ENCODE measurements around the gene APOH. TPM values are rescaled to one million over a fixed set of nuclear protein-coding genes. Genes with fewer than 3 reads are reported as not detected.

APOH gene
- total RNA-seq, 6 donors from 2014 or later, result 1.3 to 14.2 (median 8.4) TPM; not detected in 1

DNA sequence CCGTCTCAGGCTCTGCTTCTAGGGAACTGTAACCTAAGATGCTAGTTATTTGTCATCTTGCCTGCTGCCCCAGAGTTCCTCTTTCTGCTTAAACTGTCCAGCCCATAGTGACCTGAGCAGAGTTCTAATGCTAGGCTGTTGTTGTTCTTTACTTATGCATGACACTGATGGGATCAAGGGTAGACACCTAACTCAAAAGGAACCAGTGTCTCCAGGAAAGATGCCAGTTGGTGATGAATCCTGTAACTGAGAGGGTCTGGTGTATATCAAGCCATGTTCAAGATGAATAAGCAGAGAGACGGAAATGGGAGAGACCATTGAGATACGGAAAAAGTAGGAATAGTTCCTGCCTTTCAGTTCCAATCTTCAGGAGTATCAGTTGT, 13.7 kb downstream of the APOH start:
- ATAC-seq (ENCODE audit: low FRiP score in 2 of 2) (no peak), DNase-seq (no peak)
- H3K36me3 ChIP-seq, result no peaks in the 10 kb centered on the region
- no peaks in the 10 kb centered on the region for H3K27me3 ChIP-seq
- no peak overlapping the region for H3K4me3 ChIP-seq
- TF ChIP-seq POLR2A (IDR thresholded peaks at IDR 0.05) (no peak), EP300 (IDR thresholded peaks at IDR 0.05) (no peak), POLR2AphosphoS5 (IDR thresholded peaks at IDR 0.05) (no peak)
- TF ChIP-seq, protein P1, sequence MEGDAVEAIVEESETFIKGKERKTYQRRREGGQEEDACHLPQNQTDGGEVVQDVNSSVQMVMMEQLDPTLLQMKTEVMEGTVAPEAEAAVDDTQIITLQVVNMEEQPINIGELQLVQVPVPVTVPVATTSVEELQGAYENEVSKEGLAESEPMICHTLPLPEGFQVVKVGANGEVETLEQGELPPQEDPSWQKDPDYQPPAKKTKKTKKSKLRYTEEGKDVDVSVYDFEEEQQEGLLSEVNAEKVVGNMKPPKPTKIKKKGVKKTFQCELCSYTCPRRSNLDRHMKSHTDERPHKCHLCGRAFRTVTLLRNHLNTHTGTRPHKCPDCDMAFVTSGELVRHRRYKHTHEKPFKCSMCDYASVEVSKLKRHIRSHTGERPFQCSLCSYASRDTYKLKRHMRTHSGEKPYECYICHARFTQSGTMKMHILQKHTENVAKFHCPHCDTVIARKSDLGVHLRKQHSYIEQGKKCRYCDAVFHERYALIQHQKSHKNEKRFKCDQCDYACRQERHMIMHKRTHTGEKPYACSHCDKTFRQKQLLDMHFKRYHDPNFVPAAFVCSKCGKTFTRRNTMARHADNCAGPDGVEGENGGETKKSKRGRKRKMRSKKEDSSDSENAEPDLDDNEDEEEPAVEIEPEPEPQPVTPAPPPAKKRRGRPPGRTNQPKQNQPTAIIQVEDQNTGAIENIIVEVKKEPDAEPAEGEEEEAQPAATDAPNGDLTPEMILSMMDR (IDR thresholded peaks at IDR 0.05), result no peak
- no peaks in the 10 kb centered on the region for H3K4me1 ChIP-seq
- H3K9me3 ChIP-seq, result no peaks in the 10 kb centered on the region
- no peak overlapping the region for H3K27ac ChIP-seq
- 88 to 98% methylated on average over 3 of the region's 3 CpGs for WGBS, 2 donors

DNA sequence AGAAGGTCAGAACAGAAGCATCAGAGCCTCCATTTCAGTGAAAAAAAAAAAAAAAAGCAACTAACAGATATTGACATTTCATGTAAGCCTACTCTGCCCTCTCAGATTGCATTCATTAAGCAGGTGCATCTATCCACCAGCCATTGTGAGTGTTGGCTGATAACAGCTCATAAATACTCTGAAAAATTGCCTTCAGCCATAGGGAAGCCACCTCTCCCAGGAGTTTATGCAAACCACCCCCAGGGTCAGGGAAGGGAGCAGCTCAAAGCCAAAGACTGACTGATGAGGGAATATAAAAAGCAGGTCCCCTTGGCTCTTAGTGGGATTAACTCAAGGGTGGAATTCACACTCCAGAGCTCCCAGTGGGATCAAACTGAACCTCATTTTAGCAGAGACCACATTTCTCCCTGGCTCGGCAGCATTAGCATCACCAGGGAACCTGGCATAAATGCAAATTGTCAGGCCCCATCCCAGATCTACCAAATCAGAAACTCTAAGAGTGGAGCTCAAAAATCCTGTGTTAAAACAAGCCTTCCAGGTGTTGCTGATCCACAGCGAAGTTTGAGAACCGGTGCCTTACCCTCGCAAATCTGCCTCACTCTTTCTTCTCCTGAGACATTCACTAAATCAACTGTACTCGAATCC, 14.2 kb downstream of the APOH start:
- no peak overlapping the region for H3K4me3 ChIP-seq
- no peaks in the 10 kb centered on the region for H3K9me3 ChIP-seq
- ATAC-seq (ENCODE audit: low FRiP score in 2 of 2), result no peak
- no peaks in the 10 kb centered on the region for H3K36me3 ChIP-seq
- no peak overlapping the region for H3K27ac ChIP-seq
- no peaks in the 10 kb centered on the region for H3K4me1 ChIP-seq
- DNase-seq, result no peak
- H3K27me3 ChIP-seq, result no peaks in the 10 kb centered on the region
- WGBS, 2 donors, result 91 to 94% methylated on average over 5 of the region's 5 CpGs
- TF ChIP-seq, protein P1 (IDR thresholded peaks at IDR 0.05), result no peak
- no peak for TF ChIP-seq POLR2AphosphoS5 (IDR thresholded peaks at IDR 0.05)
- no peak for TF ChIP-seq POLR2A (IDR thresholded peaks at IDR 0.05)

DNA sequence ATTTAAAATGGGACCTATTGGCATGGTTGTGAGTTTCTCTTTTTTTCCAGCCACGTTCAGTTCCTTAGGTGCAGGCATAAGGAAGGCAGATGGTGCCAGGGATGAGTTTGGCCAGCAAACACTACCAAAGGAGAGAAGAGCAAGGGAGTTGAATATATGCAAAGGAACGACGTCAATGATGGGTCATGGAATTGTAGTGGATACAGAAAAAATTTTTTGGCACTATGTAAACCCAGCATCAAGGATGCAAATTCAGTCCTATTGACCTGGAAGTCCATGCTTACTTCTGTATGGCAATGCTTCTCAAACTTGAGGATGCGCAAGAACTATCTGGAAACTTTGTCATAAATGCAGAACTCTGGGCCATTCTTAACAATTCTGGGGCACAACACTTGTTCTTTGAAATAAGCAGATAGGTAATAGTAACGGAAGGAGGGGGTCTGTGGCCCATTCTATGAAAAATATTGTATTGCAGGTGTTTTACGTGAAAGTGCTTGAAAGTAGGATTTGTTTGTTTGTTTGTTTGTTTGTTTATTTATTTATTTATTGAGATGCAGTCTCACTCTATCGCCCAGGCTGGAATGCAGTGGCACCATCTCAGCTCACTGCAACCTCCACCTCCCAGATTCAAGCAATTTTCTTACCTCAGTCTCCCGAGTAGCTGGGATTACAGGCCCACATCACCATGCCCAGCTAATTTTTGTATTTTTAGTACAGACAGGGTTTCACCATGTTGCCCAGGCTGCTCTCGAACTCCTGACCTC, 18.0 kb downstream of the APOH start:
- TF ChIP-seq EP300 (IDR thresholded peaks at IDR 0.05) (no peak), POLR2AphosphoS5 (IDR thresholded peaks at IDR 0.05) (no peak), POLR2A (IDR thresholded peaks at IDR 0.05) (no peak)
- TF ChIP-seq, protein P1 (IDR thresholded peaks at IDR 0.05), result no peak
- DNase-seq (no peak), ATAC-seq (ENCODE audit: low FRiP score in 2 of 2) (no peak)
- H3K4me3 ChIP-seq, result no peak overlapping the region
- no peaks in the 10 kb centered on the region for H3K9me3 ChIP-seq
- H3K36me3 ChIP-seq, result no peaks in the 10 kb centered on the region
- no peaks in the 10 kb centered on the region for H3K27me3 ChIP-seq
- no peaks in the 10 kb centered on the region for H3K4me1 ChIP-seq
- WGBS, 2 donors, result 91% methylated on average over 9 of the region's 9 CpGs
- no peak overlapping the region for H3K27ac ChIP-seq

DNA sequence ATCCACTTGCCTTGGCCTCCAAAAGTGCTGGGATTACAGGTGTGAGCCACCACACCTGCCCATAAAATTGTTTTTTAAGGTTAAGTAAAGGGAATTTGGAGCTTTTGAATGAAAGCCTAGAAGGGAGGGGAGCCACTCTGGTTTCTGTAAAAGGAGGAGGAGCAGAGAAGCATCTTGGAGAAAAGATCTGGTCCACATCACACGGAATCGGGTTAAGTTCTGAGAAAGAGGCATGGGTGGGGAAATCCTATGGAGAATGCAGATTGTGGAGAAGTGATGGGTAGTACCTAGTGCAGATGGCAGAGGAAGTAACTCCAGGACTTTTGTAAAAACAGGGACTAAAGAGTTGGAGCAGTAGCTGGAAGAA, 19.0 kb downstream of the APOH start:
- no peak for ATAC-seq (ENCODE audit: low FRiP score in 2 of 2)
- TF ChIP-seq, protein P1 (IDR thresholded peaks at IDR 0.05), result no peak
- TF ChIP-seq EP300 (IDR thresholded peaks at IDR 0.05), result no peak
- TF ChIP-seq POLR2AphosphoS5 (IDR thresholded peaks at IDR 0.05), result no peak

DNA sequence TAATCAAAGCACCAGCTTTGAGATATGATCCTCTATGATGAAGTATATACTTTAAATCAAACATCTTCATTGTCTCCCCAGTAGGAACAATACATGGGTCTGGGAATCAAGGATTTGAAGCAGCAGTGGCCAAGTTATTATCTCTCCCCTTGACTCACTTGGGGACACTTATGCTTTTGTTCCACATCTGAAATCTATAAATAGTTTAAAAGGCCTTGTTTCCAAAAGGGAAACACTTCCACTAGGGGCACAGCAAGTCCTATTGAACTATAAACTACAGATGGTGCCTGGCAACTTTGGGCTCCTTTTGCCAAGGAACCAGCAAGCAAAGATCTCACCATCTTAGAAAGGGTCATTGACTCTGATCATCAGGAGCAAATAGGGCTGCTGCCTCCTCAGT, 21.3 kb downstream of the APOH start:
- Histone ChIP-seq H3K36me3 (no peaks in the 10 kb centered on the region), H3K4me1 (no peaks in the 10 kb centered on the region), H3K27ac (no peak overlapping the region), H3K9me3 (no peaks in the 10 kb centered on the region), H3K27me3 (no peaks in the 10 kb centered on the region), H3K4me3 (no peak overlapping the region)
- DNase-seq (no peak), ATAC-seq (ENCODE audit: low FRiP score in 2 of 2) (no peak)
- TF ChIP-seq POLR2A (IDR thresholded peaks at IDR 0.05) (no peak), EP300 (IDR thresholded peaks at IDR 0.05) (no peak), POLR2AphosphoS5 (IDR thresholded peaks at IDR 0.05) (no peak)
- TF ChIP-seq, protein P1 (IDR thresholded peaks at IDR 0.05), result no peak

More for the DNA sequence above, 19.0 kb downstream of the APOH start:
- H3K27me3 ChIP-seq, result no peaks in the 10 kb centered on the region
- WGBS, 2 donors, result 86 to 88% methylated on average over 2 of the region's 2 CpGs
- no peaks in the 10 kb centered on the region for H3K4me1 ChIP-seq
- no peaks in the 10 kb centered on the region for H3K9me3 ChIP-seq
- no peaks in the 10 kb centered on the region for H3K36me3 ChIP-seq
- no peak overlapping the region for H3K4me3 ChIP-seq
- no peak overlapping the region for H3K27ac ChIP-seq
- DNase-seq, result no peak

All from upper lobe of left lung (tissue), 6 donors.